Measurements from ENCODE around the gene FNDC3A. TPM values are rescaled to one million over a fixed set of nuclear protein-coding genes. Genes with fewer than 3 reads are reported as not detected.

Gene FNDC3A
- total RNA-seq, 4 donors from 2014 or later: 90.3 to 125 (median 111) TPM

GRCh38 chr13:49098198-49098597, 122.5 kb downstream of the FNDC3A start:
- Histone ChIP-seq H3K4me1 (peaks cover 14 to 28% of the 10 kb centered on the region in 2 donors), H3K4me3 (replicated peaks in 1 of 3) (no peak overlapping the region), H3K36me3 (no peaks in the 10 kb centered on the region), H3K27ac (peak overlapping the region; percentile 43 to 69 (median 63)), H3K9me3 (no peaks in the 10 kb centered on the region), H3K27me3 (no peaks in the 10 kb centered on the region)
- intact Hi-C loops (cut with DNase I): no loop called here
- no peak for DNase-seq
- 40 to 48% methylated on average over 2 of the region's 2 CpGs for WGBS, 2 donors
- no peak for TF ChIP-seq POLR2A (IDR thresholded peaks at IDR 0.05)
- no peak for TF ChIP-seq CTCF (IDR thresholded peaks at IDR 0.05)

GRCh38 chr13:49098771-49099512, 123.2 kb downstream of the FNDC3A start:
- H3K27me3 ChIP-seq: no peaks in the 10 kb centered on the region
- no peaks in the 10 kb centered on the region for H3K9me3 ChIP-seq
- H3K27ac ChIP-seq: peak overlapping the region in 2 of 3 donors; percentile 17 to 63
- H3K4me1 ChIP-seq: peaks cover 14 to 28% of the 10 kb centered on the region in 2 donors
- TF ChIP-seq POLR2A (IDR thresholded peaks at IDR 0.05) (no peak), CTCF (IDR thresholded peaks at IDR 0.05) (peak in 3 of 6 experiments; percentile 30 to 34 (median 34))
- intact Hi-C loops (cut with DNase I): no loop called here
- H3K36me3 ChIP-seq: no peaks in the 10 kb centered on the region
- H3K4me3 ChIP-seq (replicated peaks in 1 of 3): no peak overlapping the region
- DNase-seq: no peak

- WGBS, 2 donors: 89 to 92% methylated on average over 2 of the region's 2 CpGs
- no peak for DNase-seq
- Histone ChIP-seq H3K4me1 (peaks cover 14 to 28% of the 10 kb centered on the region in 2 donors), H3K4me3 (replicated peaks in 1 of 3) (no peak overlapping the region), H3K27me3 (no peaks in the 10 kb centered on the region), H3K27ac (no peak overlapping the region), H3K9me3 (no peaks in the 10 kb centered on the region), H3K36me3 (no peaks in the 10 kb centered on the region)
- intact Hi-C loops (cut with DNase I): no loop called here
- TF ChIP-seq CTCF (IDR thresholded peaks at IDR 0.05) (no peak), POLR2A (IDR thresholded peaks at IDR 0.05) (no peak)
Observed at GRCh38 chr13:49099513-49099877, 123.8 kb downstream of the FNDC3A start.

DNA sequence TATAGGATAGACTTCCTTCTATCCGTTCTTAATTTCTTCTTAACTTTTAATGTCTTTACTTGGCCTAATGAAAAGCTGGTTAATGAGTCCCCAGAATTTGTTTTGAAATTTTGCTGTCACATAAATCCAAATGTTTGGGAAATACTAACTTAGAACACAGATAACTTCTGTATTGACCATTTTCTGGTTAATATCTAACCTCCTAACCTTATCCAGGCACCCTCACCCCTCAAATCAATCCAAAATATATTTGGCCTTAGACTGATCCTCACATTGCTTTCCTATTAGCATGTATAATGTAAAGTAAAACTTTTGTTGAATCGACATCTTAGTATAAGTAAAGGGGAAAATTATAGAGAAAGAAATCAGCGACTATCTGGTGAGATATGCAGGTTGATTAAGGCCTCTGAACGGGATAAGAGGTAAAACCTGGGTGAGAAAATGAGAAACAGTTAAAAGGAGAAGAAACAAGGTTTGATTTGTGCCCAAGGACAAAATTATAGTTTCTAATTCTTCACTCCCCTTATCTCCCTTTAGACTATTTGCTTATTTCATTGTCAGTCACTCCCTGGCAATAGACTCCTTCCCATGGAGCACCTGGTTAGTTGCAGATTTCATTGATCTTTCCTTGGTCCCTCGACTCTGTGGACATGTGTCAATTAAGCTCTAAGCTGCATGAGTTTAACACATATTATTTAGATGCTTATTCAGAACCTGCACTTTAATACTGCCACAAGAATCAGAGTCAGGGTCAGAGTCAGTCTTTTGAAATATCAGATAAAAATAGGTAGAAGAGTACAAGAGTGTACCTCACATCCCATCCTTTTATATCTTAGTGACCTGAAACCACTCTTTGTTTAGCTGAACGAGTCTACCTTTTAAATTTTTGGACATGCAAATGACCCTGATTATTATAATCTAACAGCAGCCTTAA, 125.2 kb downstream of the FNDC3A start:
- no peak overlapping the region for H3K27ac ChIP-seq
- no peaks in the 10 kb centered on the region for H3K9me3 ChIP-seq
- no peaks in the 10 kb centered on the region for H3K36me3 ChIP-seq
- intact Hi-C loops (cut with DNase I): no loop called here
- WGBS, 2 donors: 88 to 93% methylated on average over 6 of the region's 6 CpGs
- no peak for DNase-seq
- TF ChIP-seq CTCF (IDR thresholded peaks at IDR 0.05) (no peak), POLR2A (IDR thresholded peaks at IDR 0.05) (no peak)
- no peak overlapping the region for H3K4me3 ChIP-seq (replicated peaks in 1 of 3)
- H3K4me1 ChIP-seq: peaks cover 14 to 28% of the 10 kb centered on the region in 2 donors
- no peaks in the 10 kb centered on the region for H3K27me3 ChIP-seq

- H3K27me3 ChIP-seq: no peaks in the 10 kb centered on the region
- TF ChIP-seq CTCF (IDR thresholded peaks at IDR 0.05) (no peak), POLR2A (IDR thresholded peaks at IDR 0.05) (no peak)
- no peak for DNase-seq
- peaks cover 14 to 17% of the 10 kb centered on the region in 2 donors for H3K4me1 ChIP-seq
- H3K27ac ChIP-seq: no peak overlapping the region
- H3K36me3 ChIP-seq: no peaks in the 10 kb centered on the region
- H3K4me3 ChIP-seq (replicated peaks in 1 of 3): no peak overlapping the region
- WGBS, 2 donors: 87 to 89% methylated on average over 2 of the region's 2 CpGs
- H3K9me3 ChIP-seq: no peaks in the 10 kb centered on the region
- intact Hi-C loops (cut with DNase I): no loop called here
Observed at GRCh38 chr13:49108196-49108595, 132.5 kb downstream of the FNDC3A start.

All from thyroid gland (tissue), 4 donors.